Stomach (tissue), 4 donors: ENCODE measurements around the gene JAKMIP1.

Experiments
- CTCF ChIP-seq, 7 experiments: fragments of 450-650 bp in 4 of 7; fragments of 200-600 bp in 3 of 7; sonication (generic) in 3 of 7; IDR thresholded peaks; one replicate each; pipeline ENCODE4 v1.5.1; 2016 to 2019; ENCODE audit warnings: antibody characterized with exemption in 7 of 7, control low read depth in 2 of 7, mild to moderate bottlenecking in 1 of 7
- POLR2A ChIP-seq, 4 donors: fragments of 450-650 bp; IDR thresholded peaks; one replicate each; pipeline ENCODE4 v1.6.1; 2016; ENCODE audit warnings: antibody characterized with exemption in 4 of 4, control low read depth in 2 of 4, mild to moderate bottlenecking in 1 of 4, moderate library complexity in 1 of 4
- POLR2AphosphoS5 ChIP-seq, 3 donors: sonication (generic); formaldehyde crosslinking; IDR thresholded peaks; one replicate each; pipeline ENCODE4 v1.6.1; 2016; ENCODE audit warnings: antibody characterized with exemption in 3 of 3

- no peak for TF ChIP-seq CTCF (IDR thresholded peaks at IDR 0.05)
- TF ChIP-seq POLR2A (IDR thresholded peaks at IDR 0.05) = no peak
- no peak for TF ChIP-seq POLR2AphosphoS5 (IDR thresholded peaks at IDR 0.05)
Observed at GRCh38 chr4:6008766-6009385, 191.5 kb downstream of the JAKMIP1 start.
